Measurements from ENCODE around the gene SFPQ. TPM values are rescaled to one million over a fixed set of nuclear protein-coding genes. Genes with fewer than 3 reads are reported as not detected.

The SFPQ gene
- total RNA-seq, 3 donors from 2014 or later (not counting 1 experiment from before 2014, with no cell fraction given): 492 to 594 (median 558) TPM

GRCh38 chr1:35175098-35175576 is 17.8 kb downstream of the SFPQ start:
- intact Hi-C loops (cut with micrococcal nuclease): no loop called here
- no peaks in the 10 kb centered on the region for H3K9me3 ChIP-seq (ENCODE audit: control insufficient read depth, insufficient read depth, low read length)
- ATAC-seq: no peak

GRCh38 chr1:35173909-35174540 is 18.9 kb downstream of the SFPQ start:
- 90% methylated on average over 2 of the region's 2 CpGs for WGBS (ENCODE audit: insufficient coverage)
- TF ChIP-seq CTCF (IDR thresholded peaks at IDR 0.05): no peak
- intact Hi-C loops (cut with micrococcal nuclease): no loop called here
- H3K27me3 ChIP-seq (ENCODE audit: control insufficient read depth, insufficient read depth, low read length): no peaks in the 10 kb centered on the region
- Mint-ChIP-seq H3K27me3 (ENCODE audit: low read depth in 2 of 2) (no peaks in the 10 kb centered on the region), H3K36me3 (peaks cover 7% of the 10 kb centered on the region), H3K27ac (peak overlapping the region; percentile 58 to 63), H3K9me3 (no peaks in the 10 kb centered on the region), H3K4me3 (no peak overlapping the region), H3K4me1 (peaks cover 17 to 18% of the 10 kb centered on the region in 2 donors)
- H3K27ac ChIP-seq (ENCODE audit: low read length): no peak overlapping the region
- H3K4me1 ChIP-seq (ENCODE audit: control insufficient read depth, insufficient read depth, low read length): no peaks in the 10 kb centered on the region
- DNase-seq (no peak), ATAC-seq (no peak)
- peaks cover 43% of the 10 kb centered on the region for H3K36me3 ChIP-seq (ENCODE audit: control insufficient read depth, insufficient read depth, low read length)
- no peak overlapping the region for H3K4me3 ChIP-seq (ENCODE audit: low read length)
- no peaks in the 10 kb centered on the region for H3K9me3 ChIP-seq (ENCODE audit: control insufficient read depth, insufficient read depth, low read length)

More at GRCh38 chr1:35175098-35175576, 17.8 kb downstream of the SFPQ start:
- H3K36me3 Mint-ChIP-seq: peaks cover 13% of the 10 kb centered on the region
- H3K4me3 Mint-ChIP-seq: no peak overlapping the region
- no peaks in the 10 kb centered on the region for H3K27me3 Mint-ChIP-seq (ENCODE audit: low read depth in 2 of 2)
- Histone ChIP-seq H3K27me3 (ENCODE audit: control insufficient read depth, insufficient read depth, low read length) (no peaks in the 10 kb centered on the region), H3K4me1 (ENCODE audit: control insufficient read depth, insufficient read depth, low read length) (no peaks in the 10 kb centered on the region), H3K36me3 (ENCODE audit: control insufficient read depth, insufficient read depth, low read length) (peaks cover 50% of the 10 kb centered on the region), H3K27ac (ENCODE audit: low read length) (no peak overlapping the region), H3K4me3 (ENCODE audit: low read length) (no peak overlapping the region)
- H3K4me1 Mint-ChIP-seq: peaks cover 24 to 28% of the 10 kb centered on the region in 2 donors
- no peak for DNase-seq
- TF ChIP-seq CTCF (IDR thresholded peaks at IDR 0.05): no peak
- peak overlapping the region in 1 of 2 donors; percentile 63 for H3K27ac Mint-ChIP-seq
- 84% methylated on average over 8 of the region's 9 CpGs for WGBS (ENCODE audit: insufficient coverage)
- H3K9me3 Mint-ChIP-seq: no peaks in the 10 kb centered on the region

- no peak overlapping the region for H3K4me3 ChIP-seq (ENCODE audit: low read length)
- Mint-ChIP-seq H3K9me3 (no peaks in the 10 kb centered on the region), H3K4me1 (peaks cover 12 to 15% of the 10 kb centered on the region in 2 donors), H3K36me3 (peaks cover 7% of the 10 kb centered on the region), H3K27ac (peak overlapping the region; percentile 58 to 63), H3K4me3 (no peak overlapping the region), H3K27me3 (ENCODE audit: low read depth in 2 of 2) (no peaks in the 10 kb centered on the region)
- WGBS (ENCODE audit: insufficient coverage): 100% methylated on average over 2 of the region's 2 CpGs
- H3K9me3 ChIP-seq (ENCODE audit: control insufficient read depth, insufficient read depth, low read length): no peaks in the 10 kb centered on the region
- no peak overlapping the region for H3K27ac ChIP-seq (ENCODE audit: low read length)
- H3K36me3 ChIP-seq (ENCODE audit: control insufficient read depth, insufficient read depth, low read length): peaks cover 38% of the 10 kb centered on the region
- intact Hi-C loops (cut with micrococcal nuclease): no loop called here
- no peaks in the 10 kb centered on the region for H3K27me3 ChIP-seq (ENCODE audit: control insufficient read depth, insufficient read depth, low read length)
- DNase-seq: no peak
- H3K4me1 ChIP-seq (ENCODE audit: control insufficient read depth, insufficient read depth, low read length): no peaks in the 10 kb centered on the region
- ATAC-seq: no peak
- no peak for TF ChIP-seq CTCF (IDR thresholded peaks at IDR 0.05)
These were observed 19.5 kb downstream of the SFPQ start for GRCh38 chr1:35173491-35173890.

GRCh38 chr1:35172022-35172421 is 20.9 kb downstream of the SFPQ start:
- H3K4me1 Mint-ChIP-seq: peaks cover 0 to 10% of the 10 kb centered on the region in 2 donors
- DNase-seq (no peak), ATAC-seq (no peak)
- H3K9me3 Mint-ChIP-seq: no peaks in the 10 kb centered on the region
- no peaks in the 10 kb centered on the region for H3K27me3 Mint-ChIP-seq (ENCODE audit: low read depth in 2 of 2)
- 94% methylated on average over 8 of the region's 8 CpGs for WGBS (ENCODE audit: insufficient coverage)
- TF ChIP-seq CTCF (IDR thresholded peaks at IDR 0.05): no peak
- H3K4me1 ChIP-seq (ENCODE audit: control insufficient read depth, insufficient read depth, low read length): no peaks in the 10 kb centered on the region
- intact Hi-C loops (cut with micrococcal nuclease): no loop called here
- no peak overlapping the region for H3K27ac Mint-ChIP-seq
- H3K4me3 ChIP-seq (ENCODE audit: low read length): no peak overlapping the region
- H3K4me3 Mint-ChIP-seq: no peak overlapping the region
- H3K36me3 ChIP-seq (ENCODE audit: control insufficient read depth, insufficient read depth, low read length): peaks cover 23% of the 10 kb centered on the region
- H3K36me3 Mint-ChIP-seq: peaks cover 7% of the 10 kb centered on the region
- no peak overlapping the region for H3K27ac ChIP-seq (ENCODE audit: low read length)
- no peaks in the 10 kb centered on the region for H3K27me3 ChIP-seq (ENCODE audit: control insufficient read depth, insufficient read depth, low read length)
- no peaks in the 10 kb centered on the region for H3K9me3 ChIP-seq (ENCODE audit: control insufficient read depth, insufficient read depth, low read length)
